Transverse colon (tissue), 3 donors: ENCODE measurements around the gene VSTM4.

Experiments used
- CTCF ChIP-seq, 5 experiments: fragments of 200-600 bp in 3 of 5; fragments of 450-650 bp in 2 of 5; sonication (generic) in 3 of 5; IDR thresholded peaks; 1 replicate in 2 of 5; 2 replicates in 3 of 5; pipeline ENCODE4 v1.5.1; 2016 to 2017; ENCODE audit warnings: antibody characterized with exemption in 5 of 5, inconsistent platforms in 3 of 5, mild to moderate bottlenecking in 2 of 5, moderate library complexity in 1 of 5
- EP300 ChIP-seq: sonication (generic); formaldehyde crosslinking; IDR thresholded peaks from one replicate; pipeline ENCODE4 v1.6.1; 2017; ENCODE audit warnings: antibody characterized with exemption, low read depth

- TF ChIP-seq CTCF (IDR thresholded peaks at IDR 0.05) (no peak), EP300 (no peak)
Measured at GRCh38 chr10:49010295-49010694, 105.0 kb downstream of the VSTM4 start.
